ENCODE data around the gene OR2B6. TPM values are rescaled to one million over a fixed set of nuclear protein-coding genes. Genes with fewer than 3 reads are reported as not detected.
"Not testable (repeated sequence)": the region's sequence is repeated elsewhere in the genome, so short reads cannot be mapped to it uniquely, and the experiment has no call there.

The OR2B6 gene
- total RNA-seq, result 0.81 TPM

GRCh38 chr6:27956941-27957340 is at the start of gene OR2B6:
OR2B6 (plus strand) TSS chr6:27957241; CDS start chr6:27957241, 0 bp downstream.
- no peak for DNase-seq (ENCODE audit: low read depth in 2 of 3, low spot score in 2 of 3)

GRCh38 chr6:27908017-27908416 is 49.0 kb upstream of the OR2B6 start:
- DNase-seq (ENCODE audit: low read depth in 2 of 3, low spot score in 2 of 3), result no peak

DNA sequence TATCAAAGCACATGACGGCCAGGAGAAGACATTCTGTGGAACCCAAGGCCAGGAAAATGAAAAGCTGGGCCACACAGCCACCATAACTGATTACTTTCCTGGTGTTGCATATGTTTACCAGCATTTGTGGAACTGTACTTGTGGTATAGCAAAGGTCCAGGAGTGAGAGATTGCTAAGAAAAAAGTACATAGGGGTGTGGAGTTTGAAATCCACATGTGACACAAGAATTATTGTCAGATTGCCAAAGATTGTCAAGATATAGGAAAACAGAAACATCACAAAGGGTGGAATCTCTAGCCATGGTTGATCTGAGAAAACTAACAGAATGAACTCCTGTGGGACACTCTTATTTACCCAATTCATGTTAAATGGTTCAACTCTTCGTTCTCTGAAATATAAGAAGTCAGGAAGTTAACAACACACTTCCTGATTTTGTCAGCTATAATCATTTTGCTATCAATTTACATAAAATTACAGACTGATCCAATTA is 45.0 kb upstream of the OR2B6 start, which contains the start of gene OR2B2:
Gene OR2B2, minus strand, starts transcription at position 441 of the 491 bp plus-strand sequence. Its CDS starts 77 bp downstream, at position 364.
- no peak for DNase-seq (ENCODE audit: low read depth in 2 of 3, low spot score in 2 of 3)

DNA sequence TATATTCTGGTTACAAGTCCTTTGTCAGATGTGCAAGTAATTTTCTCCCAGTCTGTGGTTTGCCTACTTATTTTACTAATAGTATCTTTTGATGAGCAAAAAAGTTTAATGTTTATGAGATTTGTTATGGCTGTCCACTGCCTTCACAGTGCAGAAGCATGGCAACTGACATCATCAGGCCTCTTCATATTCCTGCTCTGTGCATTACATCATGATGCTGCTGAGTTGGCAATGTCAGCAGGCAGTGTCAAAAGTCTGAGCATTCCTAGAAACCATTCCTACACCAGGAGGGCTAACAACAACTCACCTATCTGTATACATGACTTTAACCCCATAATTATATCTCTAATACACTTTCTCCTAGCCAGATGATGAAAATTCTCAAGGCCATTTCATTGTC is 34.1 kb upstream of the OR2B6 start:
- no peak for DNase-seq (ENCODE audit: low read depth in 2 of 3, low spot score in 2 of 3)

DNA sequence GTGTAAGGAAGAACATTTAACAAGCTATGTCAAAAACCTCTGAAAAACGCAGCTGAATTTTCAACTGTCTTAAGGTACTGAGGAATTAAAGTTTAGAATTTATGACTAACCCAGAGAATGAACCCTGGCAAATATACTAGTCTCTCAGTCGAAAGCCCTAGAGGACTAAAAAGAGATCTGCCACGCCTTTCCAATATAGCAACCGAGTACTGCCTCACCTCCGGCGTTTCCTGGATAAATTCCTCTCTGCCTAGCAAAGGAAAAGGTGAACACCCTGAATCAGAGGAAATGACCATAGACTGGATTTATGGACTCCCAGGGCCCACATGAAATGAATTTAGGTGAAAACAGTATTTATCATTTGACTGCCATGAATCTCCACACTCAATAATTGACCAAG is 32.9 kb upstream of the OR2B6 start:
- no peak for DNase-seq (ENCODE audit: low read depth in 2 of 3, low spot score in 2 of 3)

- not testable (repeated sequence) for DNase-seq (ENCODE audit: low read depth in 2 of 3, low spot score in 2 of 3)
Measured at GRCh38 chr6:27928041-27928440, 29.0 kb upstream of the OR2B6 start.

DNA sequence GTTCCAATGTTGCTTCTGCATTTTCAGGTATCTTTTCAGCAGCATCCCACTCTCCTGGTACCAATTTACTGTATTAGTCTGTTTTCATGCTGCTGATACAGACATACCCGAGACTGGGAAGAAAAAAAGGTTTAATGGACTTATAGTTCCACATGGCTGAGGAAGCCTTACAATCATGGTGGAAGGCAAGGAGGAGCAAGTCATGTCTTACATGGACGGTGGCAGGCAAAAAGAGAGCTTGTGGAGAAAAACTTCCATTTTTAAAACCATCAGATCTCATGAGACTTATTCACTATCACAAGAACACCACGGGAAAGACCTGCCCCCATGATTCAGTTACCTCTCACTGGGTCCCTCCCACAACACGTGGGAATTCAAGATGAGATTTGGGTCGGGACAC is 27.1 kb upstream of the OR2B6 start:
- not testable (repeated sequence) for DNase-seq (ENCODE audit: low read depth in 2 of 3, low spot score in 2 of 3)

DNA sequence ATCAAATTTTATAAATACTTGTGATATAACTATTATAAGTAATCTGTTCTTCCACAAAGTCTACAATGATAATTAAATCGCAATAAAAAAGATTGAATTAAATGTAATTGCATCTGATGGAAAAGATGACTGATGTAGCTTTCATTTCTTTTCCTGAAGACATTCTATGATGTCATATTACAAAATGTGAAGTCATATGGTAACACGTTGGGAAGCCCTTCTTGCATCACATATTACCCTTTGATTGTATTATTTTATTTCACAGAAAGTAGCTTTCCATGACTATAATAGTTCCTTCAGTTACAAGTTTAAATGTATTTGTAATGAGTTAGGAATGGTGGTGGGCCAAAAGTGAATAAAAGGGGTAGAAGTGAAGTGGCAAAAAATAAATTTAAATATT is 25.8 kb upstream of the OR2B6 start:
- DNase-seq (ENCODE audit: low read depth in 2 of 3, low spot score in 2 of 3), result no peak

GRCh38 chr6:27940766-27941165 is 16.3 kb upstream of the OR2B6 start:
- peak in 1 of 3 donors; percentile 29 for DNase-seq (ENCODE audit: low read depth in 2 of 3, low spot score in 2 of 3)

GRCh38 chr6:27943072-27943471 is 14.0 kb upstream of the OR2B6 start:
- not testable (repeated sequence) for DNase-seq (ENCODE audit: low read depth in 2 of 3, low spot score in 2 of 3)

DNA sequence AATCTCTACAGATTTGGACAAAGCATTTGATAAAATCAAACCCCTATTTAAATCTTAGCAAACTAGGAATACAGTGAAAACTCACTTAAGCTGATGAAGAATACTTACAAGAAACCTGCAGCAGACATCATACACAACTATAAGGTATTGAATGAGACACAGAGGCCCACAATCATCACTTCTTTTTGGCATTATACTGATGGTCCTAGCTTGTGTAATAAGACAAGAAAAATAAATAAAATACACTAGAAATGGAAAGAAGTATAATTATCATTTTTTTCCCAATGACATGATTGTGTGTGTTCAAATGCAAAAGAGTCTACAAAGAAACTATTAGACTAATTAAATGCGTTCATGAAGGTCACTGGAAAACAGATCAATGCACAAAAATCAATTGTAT is 8.8 kb upstream of the OR2B6 start:
- DNase-seq (ENCODE audit: low read depth in 2 of 3, low spot score in 2 of 3), result no peak

- no peak for DNase-seq (ENCODE audit: low read depth in 2 of 3, low spot score in 2 of 3)
Measured at GRCh38 chr6:27951040-27951439, 6.0 kb upstream of the OR2B6 start.

DNA sequence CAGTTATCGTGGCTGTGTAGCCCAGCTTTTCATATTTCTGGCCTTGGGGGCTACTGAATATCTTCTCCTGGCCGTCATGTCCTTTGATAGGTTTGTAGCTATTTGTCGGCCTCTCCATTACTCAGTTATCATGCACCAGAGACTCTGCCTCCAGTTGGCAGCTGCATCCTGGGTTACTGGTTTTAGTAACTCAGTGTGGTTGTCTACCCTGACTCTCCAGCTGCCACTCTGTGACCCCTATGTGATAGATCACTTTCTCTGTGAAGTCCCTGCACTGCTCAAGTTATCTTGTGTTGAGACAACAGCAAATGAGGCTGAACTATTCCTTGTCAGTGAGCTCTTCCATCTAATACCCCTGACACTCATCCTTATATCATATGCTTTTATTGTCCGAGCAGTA is 475 bp downstream of the OR2B6 start:
- no peak for DNase-seq (ENCODE audit: low read depth in 2 of 3, low spot score in 2 of 3)

GRCh38 chr6:27962506-27962905 is 5.5 kb downstream of the OR2B6 start:
- DNase-seq (ENCODE audit: low read depth in 2 of 3, low spot score in 2 of 3), result no peak

- DNase-seq (ENCODE audit: low read depth in 2 of 3, low spot score in 2 of 3), result no peak
Measured at GRCh38 chr6:27966044-27966443, 9.0 kb downstream of the OR2B6 start.

- no peak for DNase-seq (ENCODE audit: low read depth in 2 of 3, low spot score in 2 of 3)
Measured at GRCh38 chr6:27966816-27967426, 9.9 kb downstream of the OR2B6 start.

DNA sequence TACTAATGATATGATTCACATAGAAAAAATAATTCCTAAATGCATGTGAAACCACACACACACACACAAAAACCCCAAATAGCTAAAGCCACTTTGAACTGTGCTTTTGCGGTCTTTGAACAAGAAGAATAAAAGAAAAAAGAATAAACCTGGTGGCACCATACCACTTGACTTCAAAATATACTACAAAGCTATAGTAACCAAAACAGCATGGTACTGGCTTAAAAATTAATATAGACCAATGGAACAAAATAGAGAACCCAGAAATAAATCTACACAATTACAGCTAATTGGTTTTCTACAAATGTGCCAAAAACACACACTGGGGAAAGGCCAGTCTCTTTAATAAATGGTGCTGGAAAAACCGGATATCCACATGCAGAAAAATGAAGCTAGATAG is 13.4 kb downstream of the OR2B6 start:
- DNase-seq (ENCODE audit: low read depth in 2 of 3, low spot score in 2 of 3), result no peak

GRCh38 chr6:27972750-27973149 is 15.7 kb downstream of the OR2B6 start:
- no peak for DNase-seq (ENCODE audit: low read depth in 2 of 3, low spot score in 2 of 3)

DNA sequence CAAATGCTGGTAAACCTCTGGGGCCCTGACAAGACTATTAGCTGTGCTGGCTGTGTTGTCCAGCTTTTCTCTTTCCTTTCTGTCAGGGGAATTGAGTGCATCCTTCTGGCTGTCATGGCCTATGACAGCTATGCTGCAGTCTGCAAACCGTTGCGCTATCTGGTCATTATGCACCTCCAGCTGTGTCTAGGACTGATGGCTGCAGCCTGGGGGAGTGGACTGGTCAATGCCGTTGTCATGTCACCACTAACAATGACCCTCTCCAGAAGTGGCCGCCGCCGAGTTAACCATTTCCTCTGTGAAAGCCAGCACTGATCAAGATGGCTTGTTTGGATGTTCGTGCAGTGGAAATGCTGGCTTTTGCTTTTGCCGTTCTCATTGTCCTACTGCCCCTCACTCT is 20.3 kb downstream of the OR2B6 start:
- no peak for DNase-seq (ENCODE audit: low read depth in 2 of 3, low spot score in 2 of 3)

GRCh38 chr6:27978705-27979104 is 21.7 kb downstream of the OR2B6 start:
- no peak for DNase-seq (ENCODE audit: low read depth in 2 of 3, low spot score in 2 of 3)

GRCh38 chr6:27980111-27980510 is 23.1 kb downstream of the OR2B6 start:
- DNase-seq (ENCODE audit: low read depth in 2 of 3, low spot score in 2 of 3), result no peak

GRCh38 chr6:27986928-27987725 is 30.1 kb downstream of the OR2B6 start:
- no peak for DNase-seq (ENCODE audit: low read depth in 2 of 3, low spot score in 2 of 3)

Measured in hematopoietic multipotent progenitor cell (in vitro differentiated cells).